Measurements from ENCODE around the gene PALD1. TPM values are rescaled to one million over a fixed set of nuclear protein-coding genes. Genes with fewer than 3 reads are reported as not detected.

The PALD1 gene
- total RNA-seq, 2 donors from 2014 or later, result 6.7 to 7.4 TPM

DNA sequence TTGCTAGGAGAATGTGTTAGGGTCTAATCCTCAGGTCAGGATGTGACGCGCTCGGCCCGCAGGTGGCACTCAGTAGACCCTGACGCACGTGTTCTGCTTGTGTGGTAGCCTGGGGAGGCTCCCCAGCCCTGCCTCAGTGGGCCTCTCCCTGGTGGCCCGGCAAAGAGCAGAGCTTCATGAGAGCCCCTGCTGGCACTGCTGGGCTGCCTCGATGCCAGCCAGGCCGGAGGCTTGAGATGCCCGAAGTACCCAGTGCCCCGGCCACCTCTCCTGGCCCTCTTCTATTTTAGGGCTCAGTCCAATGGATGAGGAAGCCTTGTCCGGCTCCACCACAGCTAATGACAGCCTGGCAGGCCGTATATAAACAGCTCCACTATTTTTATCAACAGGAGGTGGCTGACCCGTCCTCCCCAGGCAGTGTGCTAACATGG, 82.0 kb downstream of the PALD1 start:
- peak; percentile 46 for DNase-seq (ENCODE audit: low spot score)

DNA sequence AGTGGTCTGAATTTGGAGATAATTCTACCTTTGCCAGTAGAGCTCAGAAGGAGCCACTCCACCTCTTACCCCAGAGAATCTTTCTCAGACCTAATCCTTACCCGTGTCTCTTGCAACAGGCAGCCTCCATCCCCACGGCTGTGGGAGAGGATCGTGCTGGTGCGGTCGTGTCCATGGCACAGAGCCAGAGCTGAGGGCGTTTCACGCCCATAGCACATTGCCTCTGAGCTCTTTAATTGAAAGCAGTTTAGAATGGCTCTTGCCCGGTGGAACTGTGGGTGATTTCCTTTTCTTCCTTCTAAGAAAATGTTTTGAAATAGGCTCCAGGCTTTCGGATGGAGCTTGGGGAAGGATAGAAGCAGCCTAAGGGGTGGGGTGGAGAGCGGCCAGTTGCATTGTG, 82.5 kb downstream of the PALD1 start:
- peak; percentile 79 for DNase-seq (ENCODE audit: low spot score)
- intact Hi-C loops (cut with DNase I), result loop anchor here in 1 of 2 donors (5.0 kb wide), 1 partner anchor 211 kb away; no protein-coding TSS in a partner anchor

More for the DNA sequence above, 82.0 kb downstream of the PALD1 start:
- intact Hi-C loops (cut with DNase I), result loop anchor here in 1 of 2 donors (5.0 kb wide), 1 partner anchor 212 kb away; no protein-coding TSS in a partner anchor

DNA sequence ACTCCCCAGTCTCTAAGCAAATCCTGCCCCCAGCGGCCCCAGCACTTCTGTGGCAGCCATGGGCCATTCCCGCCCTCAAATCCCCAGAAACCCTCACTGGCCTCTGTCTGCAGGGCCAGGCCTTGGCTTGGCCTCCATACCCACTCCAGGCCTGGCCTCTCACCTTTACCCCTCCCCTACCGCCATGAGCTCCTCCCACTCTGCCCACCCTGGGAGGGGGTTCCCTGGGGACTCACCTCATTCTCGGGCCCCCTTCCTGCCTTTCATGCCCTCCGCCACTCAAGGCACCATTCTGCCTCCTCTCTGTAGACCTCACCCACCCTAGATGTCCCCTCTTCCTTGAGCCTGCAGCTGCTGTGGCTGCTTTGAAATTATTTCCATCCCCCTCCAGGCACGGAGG, 83.0 kb downstream of the PALD1 start:
- DNase-seq (ENCODE audit: low spot score), result no peak
- intact Hi-C loops (cut with DNase I), result loop anchor here in 1 of 2 donors (5.0 kb wide), 1 partner anchor 211 kb away; no protein-coding TSS in a partner anchor

DNA sequence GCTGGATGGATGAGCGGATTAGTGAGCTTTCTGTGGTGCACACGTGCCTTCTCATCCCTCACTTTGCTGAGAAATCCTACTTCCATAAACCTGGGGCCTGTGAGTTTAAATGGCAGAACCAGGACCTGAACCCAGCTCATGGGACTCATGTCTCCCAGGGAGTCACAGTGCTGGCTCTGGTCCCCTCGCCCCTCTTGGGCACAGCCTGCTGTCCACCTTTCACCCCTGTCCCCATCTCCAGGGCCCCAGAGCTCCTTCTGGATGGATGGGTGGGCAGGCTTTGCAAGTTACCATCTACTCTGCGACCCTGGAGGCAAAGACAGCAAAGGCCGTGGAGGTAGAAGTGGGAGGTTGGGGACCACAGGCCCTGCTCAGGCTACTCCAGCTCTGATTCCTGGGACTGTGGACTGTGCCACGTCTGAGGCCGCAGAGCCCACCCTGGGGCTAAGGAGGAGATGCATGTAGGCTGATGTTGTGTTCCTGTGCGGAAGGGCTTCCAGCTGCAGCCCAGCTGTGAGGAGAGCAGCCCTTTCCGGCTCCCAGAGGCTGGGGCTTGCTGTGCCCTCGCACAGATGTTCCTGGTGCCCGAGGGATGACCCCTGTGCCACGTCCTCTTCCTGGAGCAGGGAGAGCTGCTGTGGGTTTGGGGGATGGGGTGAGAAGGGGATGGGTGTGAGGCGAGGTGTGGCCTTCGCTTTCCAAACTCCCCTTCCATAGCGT, 83.6 kb downstream of the PALD1 start:
- intact Hi-C loops (cut with DNase I), result loop anchor here in 1 of 2 donors (5.0 kb wide), 1 partner anchor 210 kb away; no protein-coding TSS in a partner anchor
- DNase-seq (ENCODE audit: low spot score), result peak; percentile 73

DNA sequence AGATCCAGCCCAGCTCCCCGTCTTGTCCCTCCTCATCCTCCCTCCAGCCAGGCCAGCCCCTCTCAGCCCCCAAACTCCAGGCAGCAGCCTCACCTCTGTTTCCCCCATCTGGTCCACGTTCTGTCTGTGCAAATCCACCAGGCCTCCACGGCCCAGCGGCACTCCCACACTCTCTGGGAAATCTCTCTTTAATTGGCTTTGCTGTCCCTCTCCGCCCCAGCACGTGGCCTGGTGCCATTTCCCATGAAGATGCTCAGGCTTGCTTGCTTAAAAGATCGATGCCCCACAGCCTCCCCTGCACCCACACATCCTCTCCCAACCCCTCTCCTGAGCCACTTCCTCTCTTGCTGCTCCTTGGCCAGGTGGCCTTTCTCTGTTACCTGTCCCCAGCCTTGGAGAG, 84.7 kb downstream of the PALD1 start:
- peak; percentile 65 for DNase-seq (ENCODE audit: low spot score)
- intact Hi-C loops (cut with DNase I), result loop anchor here in 1 of 2 donors (5.0 kb wide), 1 partner anchor 209 kb away; no protein-coding TSS in a partner anchor

DNA sequence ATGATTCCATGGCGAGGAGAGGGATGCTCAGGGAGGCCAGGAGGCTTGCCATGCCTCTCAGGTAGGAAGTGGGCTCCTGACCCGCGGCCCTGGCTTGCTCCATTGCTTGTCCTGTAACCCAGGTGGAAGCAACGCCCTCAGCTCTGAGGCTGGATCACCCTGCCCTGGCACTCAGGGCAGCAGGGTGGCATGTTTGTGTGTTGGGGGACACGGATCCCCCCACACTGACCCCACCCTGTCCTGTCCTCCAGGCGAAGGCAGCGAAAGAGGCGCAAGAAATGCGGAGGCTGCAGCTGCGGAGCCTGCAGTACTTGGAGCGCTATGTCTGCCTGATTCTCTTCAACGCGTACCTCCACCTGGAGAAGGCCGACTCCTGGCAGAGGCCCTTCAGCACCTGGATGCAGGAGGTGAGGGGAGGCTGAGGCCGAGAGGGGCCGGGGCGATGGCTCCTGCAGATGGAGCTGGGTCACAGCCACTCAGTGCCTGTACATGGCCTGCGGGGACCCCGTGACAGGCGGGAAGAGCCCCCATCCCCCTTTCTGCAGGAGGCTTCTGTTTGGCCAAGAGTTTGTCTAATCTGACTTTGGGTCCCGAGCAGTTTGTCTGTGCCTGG, 85.7 kb downstream of the PALD1 start:
- DNase-seq (ENCODE audit: low spot score), result peak; percentile 73
- intact Hi-C loops (cut with DNase I), result loop anchor here in 1 of 2 donors (5.0 kb wide), 1 partner anchor 208 kb away; no protein-coding TSS in a partner anchor

DNA sequence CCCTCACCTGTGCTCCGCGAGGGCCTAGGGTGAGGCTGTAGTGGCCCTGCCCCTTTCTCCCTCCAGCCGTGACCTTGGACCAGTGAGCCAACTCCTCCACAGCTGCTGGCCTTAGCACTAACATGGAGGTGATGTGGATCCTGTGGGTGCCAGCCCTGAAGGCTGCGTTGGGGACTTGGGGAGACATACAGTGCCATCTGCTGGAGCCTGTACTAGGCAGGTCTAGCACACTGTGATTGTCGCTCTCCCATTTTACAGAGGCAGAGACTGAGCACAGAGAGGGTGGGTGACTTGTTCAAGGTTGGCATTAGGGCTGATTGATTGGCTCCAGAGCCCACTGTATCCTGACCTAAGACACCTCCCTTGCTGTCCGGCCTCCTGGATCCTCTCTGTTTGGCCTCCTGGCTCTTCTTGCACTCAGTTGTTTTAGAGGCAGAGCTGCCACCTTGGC, 86.4 kb downstream of the PALD1 start:
- intact Hi-C loops (cut with DNase I), result loop anchor here in 1 of 2 donors (5.0 kb wide), 2 partner anchors 102 to 207 kb away; no protein-coding TSS in a partner anchor

DNA sequence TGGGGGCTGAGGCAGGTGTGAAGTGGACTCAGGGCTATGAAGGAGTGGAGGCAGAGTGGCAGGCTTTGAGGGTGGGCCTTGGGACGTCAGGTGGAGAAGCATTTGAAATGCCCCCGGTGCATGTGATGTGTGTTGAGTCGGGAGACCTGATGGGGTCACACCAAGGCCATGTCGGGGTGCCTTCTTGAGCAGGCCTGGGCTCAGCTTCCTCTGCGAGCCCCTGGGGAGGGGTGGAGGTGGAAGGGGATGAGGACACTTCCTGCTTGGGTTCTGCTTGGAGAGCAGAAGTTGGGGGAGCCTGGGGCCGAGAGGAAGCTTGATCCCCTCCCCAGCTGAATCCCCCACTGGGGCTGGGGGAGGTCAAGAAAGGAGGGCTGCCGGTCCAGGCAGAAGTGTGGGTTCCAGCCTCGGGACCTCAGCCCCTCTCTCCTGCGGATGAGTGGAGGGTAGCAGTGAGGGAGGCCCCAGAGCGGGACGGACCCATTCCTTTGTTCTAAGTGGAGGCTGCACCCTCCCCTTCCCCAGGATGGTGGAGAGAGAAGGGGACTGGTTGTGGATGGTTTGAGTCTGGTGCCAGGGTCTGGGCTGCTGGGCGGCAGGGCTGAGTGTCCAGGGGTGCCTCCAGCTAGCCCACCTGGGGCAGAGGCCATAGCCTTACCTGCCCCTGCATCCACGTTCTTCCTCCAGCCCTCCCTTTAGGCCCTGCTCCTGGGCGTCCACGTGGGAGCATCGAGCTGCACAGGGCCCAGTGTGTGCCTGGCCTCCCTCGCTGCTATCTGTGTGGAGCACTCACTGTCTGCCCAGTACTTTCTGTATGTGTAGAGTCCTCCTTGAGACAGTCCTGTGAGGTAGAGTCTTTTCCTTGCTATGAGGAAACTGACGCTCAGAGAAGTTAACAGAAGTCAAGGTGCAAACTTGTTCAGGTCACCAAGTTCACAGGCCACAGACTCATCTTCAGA, 87.3 kb downstream of the PALD1 start:
- intact Hi-C loops (cut with DNase I), result loop anchor here in 1 of 2 donors (5.0 kb wide), 1 partner anchor 101 kb away; no protein-coding TSS in a partner anchor
- no peak for DNase-seq (ENCODE audit: low spot score)

More for the DNA sequence above, 86.4 kb downstream of the PALD1 start:
- DNase-seq (ENCODE audit: low spot score), result no peak

DNA sequence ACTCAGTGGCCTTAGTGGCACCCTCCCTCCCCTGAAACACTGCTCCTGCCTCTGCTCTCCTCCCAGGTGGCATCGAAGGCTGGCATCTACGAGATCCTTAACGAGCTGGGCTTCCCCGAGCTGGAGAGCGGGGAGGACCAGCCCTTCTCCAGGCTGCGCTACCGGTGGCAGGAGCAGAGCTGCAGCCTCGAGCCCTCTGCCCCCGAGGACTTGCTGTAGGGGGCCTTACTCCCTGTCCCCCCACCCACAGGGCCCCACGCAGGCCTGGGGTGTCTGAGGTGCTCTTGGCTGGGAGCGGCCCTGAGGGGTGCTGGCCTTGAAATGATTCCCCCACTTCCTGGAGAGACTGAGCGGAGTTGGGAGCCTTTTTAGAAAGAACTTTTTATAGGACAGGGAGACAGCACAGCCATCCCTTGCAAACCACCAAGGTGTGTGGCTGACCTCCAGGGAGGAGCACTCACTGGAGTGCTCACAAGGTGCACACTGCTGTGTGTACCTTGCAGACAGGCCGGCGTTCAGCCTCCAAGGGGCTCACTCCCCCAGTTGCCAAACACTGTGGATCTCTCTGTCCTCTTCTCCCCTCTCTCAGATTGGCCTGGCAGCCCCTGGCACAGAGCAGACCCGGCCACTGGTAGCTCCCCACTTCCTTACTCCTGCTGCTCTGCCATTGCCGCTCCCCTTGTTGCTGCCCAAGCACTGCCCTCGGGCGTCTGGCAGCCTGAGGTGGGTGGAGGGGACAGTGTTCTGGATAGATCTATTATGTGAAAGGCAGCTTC, 88.1 kb downstream of the PALD1 start:
- DNase-seq (ENCODE audit: low spot score), result no peak
- intact Hi-C loops (cut with DNase I), result loop anchor here in 1 of 2 donors (5.0 kb wide), 1 partner anchor 101 kb away; no protein-coding TSS in a partner anchor

DNA sequence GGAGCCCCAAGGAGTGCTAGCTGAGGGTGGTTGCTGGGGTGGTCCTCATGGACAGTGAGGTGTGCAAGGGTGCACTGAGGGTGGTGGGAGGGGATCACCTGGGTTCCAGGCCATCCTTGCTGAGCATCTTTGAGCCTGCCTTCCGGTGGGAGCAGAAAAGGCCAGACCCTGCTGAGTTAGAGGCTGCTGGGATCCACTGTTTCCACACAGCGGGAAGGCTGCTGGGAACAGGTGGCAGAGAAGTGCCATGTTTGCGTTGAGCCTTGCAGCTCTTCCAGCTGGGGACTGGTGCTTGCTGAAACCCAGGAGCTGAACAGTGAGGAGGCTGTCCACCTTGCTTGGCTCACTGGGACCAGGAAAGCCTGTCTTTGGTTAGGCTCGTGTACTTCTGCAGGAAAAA, 89.0 kb downstream of the PALD1 start:
- intact Hi-C loops (cut with DNase I), result loop anchor here in 1 of 2 donors (5.0 kb wide), 1 partner anchor 100 kb away; no protein-coding TSS in a partner anchor
- no peak for DNase-seq (ENCODE audit: low spot score)

DNA sequence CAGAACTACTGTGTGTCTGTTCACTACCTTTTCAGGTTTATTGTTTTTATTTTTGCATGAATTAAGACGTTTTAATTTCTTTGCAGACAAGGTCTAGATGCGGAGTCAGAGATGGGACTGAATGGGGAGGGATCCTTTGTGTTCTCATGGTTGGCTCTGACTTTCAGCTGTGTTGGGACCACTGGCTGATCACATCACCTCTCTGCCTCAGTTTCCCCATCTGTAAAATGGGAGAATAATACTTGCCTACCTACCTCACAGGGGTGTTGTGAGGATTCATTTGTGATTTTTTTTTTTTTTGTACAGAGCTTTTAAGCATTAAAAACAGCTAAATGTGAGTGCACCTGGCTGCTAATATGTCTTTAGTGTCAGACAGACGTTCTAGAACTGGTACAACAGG, 89.5 kb downstream of the PALD1 start:
- no peak for DNase-seq (ENCODE audit: low spot score)
- intact Hi-C loops (cut with DNase I), result loop anchor here in 1 of 2 donors (5.0 kb wide), 1 partner anchor 99 kb away; no protein-coding TSS in a partner anchor

DNA sequence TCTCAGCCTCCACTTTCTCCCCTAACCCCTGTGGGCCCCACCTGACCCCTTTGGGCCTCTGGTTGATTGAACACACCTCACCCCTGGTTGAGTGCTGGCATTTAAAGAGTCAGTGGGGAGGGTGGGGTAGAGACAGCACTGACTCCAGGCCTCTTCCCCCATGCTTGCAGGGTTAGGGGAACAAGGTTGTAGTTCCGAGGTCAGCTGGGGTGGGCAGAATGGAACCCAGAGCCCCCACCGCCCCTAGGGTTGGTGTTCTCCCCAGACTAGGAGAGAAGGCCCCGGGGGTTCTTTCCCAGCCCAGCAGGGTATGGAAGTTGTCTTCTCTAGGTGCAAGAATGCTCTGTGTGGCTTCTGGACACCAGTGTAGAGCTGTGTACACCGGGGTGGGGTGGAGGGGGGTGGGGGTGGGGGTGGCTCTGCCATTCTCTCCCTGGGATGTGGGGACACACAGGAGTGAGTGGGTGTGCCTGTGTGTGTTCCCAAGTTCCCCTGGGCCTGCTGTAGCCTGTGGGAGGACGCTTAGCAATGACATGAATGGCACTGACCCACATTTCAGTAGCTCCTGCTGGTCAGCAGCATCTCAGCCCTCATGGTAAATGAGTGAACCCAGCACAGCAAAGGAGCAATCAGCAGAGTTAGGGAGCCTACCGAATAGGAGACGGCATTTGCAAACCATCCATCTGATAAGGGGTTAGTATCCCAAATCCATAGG, 90.4 kb downstream of the PALD1 start:
- intact Hi-C loops (cut with DNase I), result loop anchor here in 1 of 2 donors (5.0 kb wide), 1 partner anchor 98 kb away; no protein-coding TSS in a partner anchor
- DNase-seq (ENCODE audit: low spot score), result no peak

DNA sequence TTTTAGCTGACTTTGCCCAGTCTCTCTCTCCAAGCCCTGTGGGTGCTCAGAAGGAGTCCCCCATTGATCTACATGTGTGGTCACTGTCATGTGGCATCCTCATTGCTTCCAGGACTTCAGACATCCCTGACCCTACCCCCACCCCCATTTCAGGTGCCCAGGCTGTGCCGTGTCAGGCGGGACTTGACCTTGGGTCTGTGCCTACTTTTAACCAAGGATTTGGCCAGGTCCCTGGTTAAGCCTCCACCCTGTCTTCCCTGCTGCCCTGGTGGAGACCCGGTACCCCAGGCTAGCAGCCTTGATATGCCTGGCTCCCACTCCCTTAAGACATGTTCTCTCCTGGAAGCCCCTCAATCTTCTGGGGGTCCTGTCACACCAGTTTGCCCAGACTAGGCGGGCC, 92.7 kb downstream of the PALD1 start:
- no peak for DNase-seq (ENCODE audit: low spot score)
- intact Hi-C loops (cut with DNase I), result no loop called here

DNA sequence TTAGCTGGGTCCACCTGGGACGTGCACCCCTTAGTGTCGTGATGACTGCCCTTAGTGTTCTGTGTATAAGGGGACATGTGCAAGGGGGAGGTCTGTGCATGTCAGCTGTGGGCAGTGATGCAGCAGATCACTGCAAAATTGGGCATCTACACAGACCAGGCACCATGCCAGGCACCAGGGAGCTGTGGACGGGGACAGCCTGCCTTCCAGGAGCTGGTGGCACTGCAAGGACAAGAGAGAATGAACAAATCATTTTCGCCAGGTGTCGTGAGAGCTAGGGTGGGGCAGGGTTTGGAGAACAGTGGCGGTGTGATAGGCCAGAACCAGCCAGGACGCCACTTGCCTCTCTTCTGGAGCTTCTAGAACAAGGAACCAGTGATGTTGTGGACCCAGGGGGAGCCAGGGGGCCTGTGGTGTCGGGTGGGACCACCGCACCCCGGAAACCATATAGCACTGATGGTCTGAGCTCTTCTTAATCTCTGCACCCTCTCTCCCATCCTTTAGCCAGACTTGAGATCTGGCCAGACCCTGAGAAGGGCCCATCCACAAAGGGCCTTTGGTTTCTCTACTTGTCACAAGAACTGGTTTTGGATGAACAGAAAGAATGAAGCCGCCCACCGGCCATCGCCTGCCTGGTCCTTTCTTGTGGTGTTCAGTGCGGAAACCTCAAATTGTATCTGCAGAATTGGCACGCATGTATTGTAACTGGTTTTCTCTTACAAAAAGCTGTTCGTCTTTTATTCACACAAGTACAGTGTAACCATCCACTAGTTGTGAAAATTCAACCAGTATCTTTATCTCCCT, 93.3 kb downstream of the PALD1 start:
- no peak for DNase-seq (ENCODE audit: low spot score)
- intact Hi-C loops (cut with DNase I), result no loop called here

DNA sequence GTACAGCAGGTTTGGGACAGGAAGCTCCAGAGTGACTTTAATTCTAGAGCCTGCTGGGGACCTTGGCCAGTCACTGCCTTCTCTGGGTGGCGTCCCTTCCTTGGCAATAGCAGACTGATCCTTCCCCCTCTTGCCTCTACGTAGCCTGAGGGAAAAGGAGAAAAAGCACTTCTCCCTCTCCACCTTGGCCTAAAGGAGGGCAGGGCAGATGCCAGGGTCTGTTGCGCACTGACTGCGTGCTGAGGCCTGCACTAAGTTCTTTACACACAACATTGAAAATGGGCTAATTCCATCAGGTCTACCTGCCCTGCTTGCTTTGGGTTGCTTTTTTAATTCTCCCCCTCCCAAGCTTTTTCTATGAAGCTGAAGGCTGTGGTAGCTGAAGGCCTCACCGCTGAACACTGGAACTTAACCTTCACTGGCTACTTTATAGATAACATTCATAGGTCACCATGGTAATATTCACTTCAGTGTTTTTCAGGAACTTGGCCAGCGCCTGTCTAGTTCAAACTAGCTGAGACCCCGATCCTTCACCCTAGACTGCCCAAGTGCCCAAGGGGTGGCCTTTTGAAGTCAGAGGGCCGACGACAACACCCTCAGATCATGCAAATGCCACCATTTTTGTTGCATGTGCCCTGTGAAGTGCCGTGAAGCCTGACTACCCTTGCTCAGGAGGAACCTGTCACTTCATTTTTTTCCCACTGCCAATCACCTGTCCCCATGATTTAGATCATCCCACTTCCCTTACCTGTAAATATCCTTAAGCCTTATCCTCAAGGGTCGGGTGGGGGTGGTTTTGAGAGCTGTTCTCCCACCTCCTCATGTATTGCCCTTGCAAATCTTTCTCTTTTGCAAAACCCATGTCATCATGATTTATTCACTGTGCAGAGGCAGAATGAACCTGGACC, 95.3 kb downstream of the PALD1 start:
- intact Hi-C loops (cut with DNase I), result no loop called here
- DNase-seq (ENCODE audit: low spot score), result no peak

DNA sequence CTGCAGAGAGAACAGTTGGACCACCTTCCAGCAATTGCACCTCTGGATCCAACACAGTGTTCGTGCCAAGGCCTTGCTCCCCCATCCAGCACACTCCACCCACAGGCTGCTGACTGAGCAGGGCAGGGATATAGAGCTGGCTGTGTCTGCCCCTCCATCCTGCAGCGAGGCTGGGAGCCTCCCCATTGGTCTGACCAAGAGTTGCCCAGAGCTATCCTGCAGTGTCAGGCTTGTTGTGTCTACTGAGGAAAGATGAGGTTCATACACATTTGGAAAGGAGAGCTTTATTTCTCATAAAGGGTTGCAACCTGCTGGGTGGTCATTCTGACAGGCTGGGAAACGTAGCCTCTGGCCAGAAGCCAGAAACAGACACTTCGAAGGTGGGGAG, 96.9 kb downstream of the PALD1 start:
- intact Hi-C loops (cut with DNase I), result no loop called here
- DNase-seq (ENCODE audit: low spot score), result no peak
